KMS-11 (cell line): ENCODE data around the gene NOTCH3.

Experiments
- H2AFZ ChIP-seq: fragments of 200-600 bp; sonication (generic); 2 replicates; pipeline ENCODE4 v1.6.1; 2016; ENCODE audit warnings: antibody characterized with exemption, mixed run types, low read depth
- H3K27ac ChIP-seq: fragments of 200-600 bp; sonication (generic); 2 replicates; pipeline ENCODE4 v1.6.1; 2016; ENCODE audit warnings: mild to moderate bottlenecking, mixed run types
- H3K27me3 ChIP-seq: fragments of 200-600 bp; sonication (generic); 2 replicates; pipeline ENCODE4 v1.6.1; 2017; ENCODE audit warnings: mild to moderate bottlenecking, low read depth, mixed run types, moderate library complexity; ENCODE audit not compliant: insufficient read depth
- H3K36me3 ChIP-seq: fragments of 200-600 bp; sonication (generic); 2 replicates; pipeline ENCODE4 v1.6.1; 2017; ENCODE audit warnings: mild to moderate bottlenecking, mixed run types; ENCODE audit not compliant: insufficient read depth
- H3K4me1 ChIP-seq: fragments of 200-600 bp; sonication (generic); 2 replicates; pipeline ENCODE4 v1.6.1; 2016; ENCODE audit warnings: mild to moderate bottlenecking, low read depth, mixed run types; ENCODE audit not compliant: poor library complexity, severe bottlenecking
- H3K4me2 ChIP-seq: fragments of 200-600 bp; sonication (generic); 2 replicates; pipeline ENCODE4 v1.7.0; 2016; ENCODE audit warnings: mild to moderate bottlenecking, mixed run types
- H3K4me3 ChIP-seq: fragments of 200-600 bp; sonication (generic); IDR thresholded peaks from 2 replicates; pipeline ENCODE4 v1.6.1; 2017; ENCODE audit warnings: low read depth, low read length, mixed read lengths; ENCODE audit not compliant: insufficient read depth
- H3K79me2 ChIP-seq: fragments of 200-600 bp; sonication (generic); 2 replicates; pipeline ENCODE4 v1.6.1; 2016; ENCODE audit warnings: low read depth, mixed run types; ENCODE audit not compliant: insufficient read depth
- H3K9ac ChIP-seq: fragments of 200-600 bp; sonication (generic); 2 replicates; pipeline ENCODE4 v1.6.1; 2016; ENCODE audit warnings: mild to moderate bottlenecking, mixed run types
- H4K20me1 ChIP-seq: fragments of 200-600 bp; sonication (generic); 2 replicates; pipeline ENCODE4 v1.6.1; 2016; ENCODE audit warnings: mild to moderate bottlenecking, mixed run types; ENCODE audit not compliant: insufficient read depth
- CTCF ChIP-seq: fragments of 200-600 bp; sonication (generic); conservative IDR thresholded peaks from 2 replicates; pipeline ENCODE4 v1.6.1; 2017; ENCODE audit warnings: low read depth, mild to moderate bottlenecking, antibody characterized with exemption, low read length, moderate library complexity, mixed read lengths

The NOTCH3 gene

GRCh38 chr19:15118789-15119494 is 81.9 kb downstream of the NOTCH3 start:
- H3K4me1 ChIP-seq, result no peaks in the 10 kb centered on the region
- H3K9ac ChIP-seq, result no peak overlapping the region
- TF ChIP-seq CTCF, result no peak
- no peak overlapping the region for H3K4me3 ChIP-seq
- H3K79me2 ChIP-seq, result no peaks in the 10 kb centered on the region
- no peak overlapping the region for H3K27ac ChIP-seq
- H2AFZ ChIP-seq, result no peak overlapping the region
- no peaks in the 10 kb centered on the region for H4K20me1 ChIP-seq
- no peaks in the 10 kb centered on the region for H3K36me3 ChIP-seq
- H3K4me2 ChIP-seq, result no peak overlapping the region
- H3K27me3 ChIP-seq, result no peaks in the 10 kb centered on the region

GRCh38 chr19:15118248-15118647 is 82.5 kb downstream of the NOTCH3 start:
- Histone ChIP-seq H2AFZ (no peak overlapping the region), H3K79me2 (no peaks in the 10 kb centered on the region), H3K4me2 (no peak overlapping the region), H4K20me1 (no peaks in the 10 kb centered on the region), H3K4me1 (no peaks in the 10 kb centered on the region), H3K4me3 (no peak overlapping the region), H3K27ac (no peak overlapping the region), H3K9ac (no peak overlapping the region), H3K27me3 (no peaks in the 10 kb centered on the region), H3K36me3 (no peaks in the 10 kb centered on the region)
- no peak for TF ChIP-seq CTCF

- Histone ChIP-seq H3K9ac (no peak overlapping the region), H3K27me3 (no peaks in the 10 kb centered on the region), H3K4me1 (no peaks in the 10 kb centered on the region), H3K4me3 (no peak overlapping the region), H3K4me2 (no peak overlapping the region), H2AFZ (no peak overlapping the region), H3K27ac (no peak overlapping the region), H4K20me1 (no peaks in the 10 kb centered on the region), H3K79me2 (no peaks in the 10 kb centered on the region), H3K36me3 (no peaks in the 10 kb centered on the region)
- no peak for TF ChIP-seq CTCF
These were observed 83.9 kb downstream of the NOTCH3 start for GRCh38 chr19:15116856-15117255.

GRCh38 chr19:15115762-15116615 is 84.8 kb downstream of the NOTCH3 start:
- TF ChIP-seq CTCF, result no peak
- Histone ChIP-seq H3K79me2 (no peaks in the 10 kb centered on the region), H3K4me1 (no peaks in the 10 kb centered on the region), H3K4me3 (no peak overlapping the region), H4K20me1 (no peaks in the 10 kb centered on the region), H3K4me2 (no peak overlapping the region), H3K9ac (no peak overlapping the region), H3K27ac (no peak overlapping the region), H3K36me3 (no peaks in the 10 kb centered on the region), H3K27me3 (no peaks in the 10 kb centered on the region), H2AFZ (no peak overlapping the region)
